ENCODE results near the gene SELENOO. TPM values are rescaled to one million over a fixed set of nuclear protein-coding genes. Genes with fewer than 3 reads are reported as not detected.

The SELENOO gene
- total RNA-seq, 1 donor from 2014 or later, result 28.3 TPM

DNA sequence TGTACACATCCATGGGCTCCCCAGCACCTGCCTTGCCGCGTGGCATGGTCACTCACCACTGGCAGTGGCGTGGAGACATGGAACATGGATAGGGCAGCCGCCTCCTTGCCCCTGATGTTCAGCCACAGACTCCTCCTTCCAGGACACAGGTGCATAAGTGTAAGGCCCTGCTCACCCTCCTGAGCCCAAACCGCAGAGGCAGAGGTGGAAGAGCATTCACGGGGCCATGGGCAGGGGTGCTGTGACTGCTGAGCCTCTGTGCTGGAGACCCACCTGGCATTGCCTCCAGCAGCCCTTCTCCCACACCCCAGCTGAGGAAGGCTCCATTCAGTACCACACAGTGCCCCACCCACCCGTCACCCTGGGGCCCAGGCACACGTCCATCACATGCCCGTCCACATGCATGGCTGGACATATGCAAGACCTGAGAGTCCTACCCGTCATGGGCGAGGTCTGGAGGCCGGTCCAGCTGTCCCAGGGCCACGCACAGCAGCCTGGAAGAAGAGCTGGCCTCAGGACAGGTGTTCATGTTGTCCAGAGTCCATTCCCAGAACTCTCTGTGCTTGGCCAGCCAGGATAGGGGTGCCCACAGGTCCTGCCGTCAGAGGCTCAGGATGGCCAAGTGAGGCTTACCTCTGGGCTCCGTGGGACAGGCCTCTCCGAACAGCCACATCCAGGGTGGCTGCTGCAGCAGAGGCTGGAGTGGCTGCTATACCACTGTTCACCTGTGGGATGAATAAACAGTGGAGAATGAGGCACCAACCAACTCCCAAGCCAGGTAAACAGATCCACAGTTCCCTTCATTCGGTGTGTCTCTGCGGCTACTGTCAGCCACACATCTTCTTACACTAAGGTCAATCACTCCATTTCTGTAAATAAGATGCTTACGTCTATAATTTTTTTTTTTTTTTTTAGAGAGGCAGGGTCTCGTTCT, 45.7 kb downstream of the SELENOO start:
- Mint-ChIP-seq H3K4me1 (peaks cover 35% of the 10 kb centered on the region), H3K27me3 (ENCODE audit: low read depth) (no peaks in the 10 kb centered on the region), H3K9me3 (no peaks in the 10 kb centered on the region), H3K36me3 (peaks cover 1% of the 10 kb centered on the region), H3K27ac (peak overlapping the region; percentile 25), H3K4me3 (peak overlapping the region; percentile 100)
- peak; percentile 20 for TF ChIP-seq CTCF (IDR thresholded peaks at IDR 0.05; ENCODE audit: unreplicated experiment)
- DNase-seq (ENCODE audit: low spot score in 2 of 2, unreplicated experiment in 2 of 2), result no peak

- peaks cover 1% of the 10 kb centered on the region for H3K36me3 Mint-ChIP-seq
- H3K27ac Mint-ChIP-seq, result no peak overlapping the region
- TF ChIP-seq CTCF (IDR thresholded peaks at IDR 0.05; ENCODE audit: unreplicated experiment), result no peak
- no peaks in the 10 kb centered on the region for H3K27me3 Mint-ChIP-seq (ENCODE audit: low read depth)
- H3K4me1 Mint-ChIP-seq, result peaks cover 24% of the 10 kb centered on the region
- no peak for DNase-seq (ENCODE audit: low spot score in 2 of 2, unreplicated experiment in 2 of 2)
- no peaks in the 10 kb centered on the region for H3K9me3 Mint-ChIP-seq
- peak overlapping the region; percentile 36 for H3K4me3 Mint-ChIP-seq
Measured at GRCh38 chr22:50247748-50248147, 46.9 kb downstream of the SELENOO start.

DNA sequence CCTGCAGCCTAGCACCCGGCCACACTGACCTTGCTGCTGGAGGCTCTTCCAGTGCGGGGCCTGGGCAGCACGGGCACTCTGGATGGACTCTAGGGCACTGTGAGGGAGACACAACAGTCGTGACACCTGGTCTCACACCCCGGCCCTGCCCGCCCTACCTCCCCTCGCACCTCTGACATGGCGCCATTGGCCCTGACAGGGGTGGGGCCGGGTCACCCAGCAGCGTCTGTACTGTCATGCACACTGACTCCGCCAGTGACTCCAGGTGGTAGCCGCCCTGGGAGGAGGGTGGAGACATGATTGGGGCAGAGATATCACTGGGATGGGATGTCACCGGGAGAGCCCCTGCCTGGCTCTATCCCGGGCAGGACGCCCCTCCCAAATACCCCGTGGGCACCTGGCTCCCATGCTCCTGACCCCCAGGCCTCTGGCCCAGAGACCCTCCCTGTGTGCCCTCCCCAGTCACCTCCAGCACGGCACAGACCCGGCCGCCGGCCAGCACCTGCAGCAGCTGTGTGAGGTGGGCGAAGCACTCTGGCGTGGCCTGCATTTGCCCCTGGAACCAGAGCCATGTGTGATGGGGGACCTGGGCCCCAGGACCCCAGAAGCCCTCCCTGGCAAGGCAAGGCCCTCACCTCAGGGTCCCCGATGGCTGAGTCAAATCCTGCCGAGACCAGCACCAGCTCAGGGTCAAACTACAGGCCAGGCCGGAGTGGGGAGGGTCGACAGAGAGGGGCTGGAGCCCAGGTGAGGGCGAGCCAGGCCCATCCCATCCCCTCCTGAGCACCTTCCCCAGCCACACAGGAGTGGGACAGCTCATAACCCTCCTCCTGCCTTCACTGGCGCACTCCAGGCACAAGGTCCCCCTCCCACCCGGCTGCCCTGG, 47.6 kb downstream of the SELENOO start:
- no peak for TF ChIP-seq CTCF (IDR thresholded peaks at IDR 0.05; ENCODE audit: unreplicated experiment)
- no peak for DNase-seq (ENCODE audit: low spot score in 2 of 2, unreplicated experiment in 2 of 2)
- Mint-ChIP-seq H3K9me3 (no peaks in the 10 kb centered on the region), H3K4me1 (peaks cover 20% of the 10 kb centered on the region), H3K4me3 (peak overlapping the region; percentile 36), H3K27ac (no peak overlapping the region), H3K36me3 (peaks cover 1% of the 10 kb centered on the region), H3K27me3 (ENCODE audit: low read depth) (no peaks in the 10 kb centered on the region)

DNA sequence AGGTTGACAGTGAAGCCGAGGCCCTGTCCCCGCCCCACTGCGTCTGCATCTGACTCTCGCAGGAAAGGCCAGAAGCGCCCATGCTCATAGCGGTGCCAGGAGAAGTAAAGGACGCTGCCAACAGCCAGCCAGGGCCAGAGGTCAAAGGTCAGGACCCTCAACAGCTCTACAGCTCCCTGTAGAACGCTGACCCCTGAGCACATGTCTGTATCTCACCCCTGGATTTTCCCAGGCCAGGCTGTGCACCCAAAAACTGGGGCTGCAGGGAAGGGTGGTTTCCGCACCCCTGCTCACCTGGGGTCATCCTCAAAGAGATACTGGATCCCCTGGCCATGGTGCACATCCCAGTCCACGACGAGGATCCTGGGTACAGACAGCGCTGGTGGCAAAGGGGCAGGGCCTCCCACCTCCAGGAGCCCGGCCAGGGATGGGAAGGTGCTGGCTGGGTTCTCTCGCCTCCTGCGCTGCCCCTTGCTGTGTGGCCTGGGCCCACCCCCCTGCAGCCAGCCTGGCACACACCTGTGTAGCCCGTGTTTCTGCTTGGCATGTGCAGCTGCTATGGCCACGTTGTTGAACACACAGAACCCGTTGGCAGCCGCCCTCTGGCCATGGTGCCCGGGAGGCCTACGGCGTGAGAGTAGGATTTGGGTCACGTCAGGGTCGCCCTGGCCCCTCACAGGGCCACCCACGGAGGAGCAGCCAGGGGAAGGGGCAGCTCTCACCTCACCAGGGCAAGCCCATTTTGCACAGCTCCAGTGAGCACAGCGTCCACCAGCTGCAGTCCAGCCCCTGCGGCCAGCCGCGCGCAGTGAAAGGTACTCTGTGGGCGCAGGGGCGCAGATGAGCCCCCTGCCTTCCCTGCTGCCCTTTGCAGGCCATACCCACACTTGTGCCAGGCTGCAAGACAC, 48.8 kb downstream of the SELENOO start:
- no peaks in the 10 kb centered on the region for H3K27me3 Mint-ChIP-seq (ENCODE audit: low read depth)
- DNase-seq (ENCODE audit: low spot score in 2 of 2, unreplicated experiment in 2 of 2), result no peak
- H3K9me3 Mint-ChIP-seq, result no peaks in the 10 kb centered on the region
- peaks cover 10% of the 10 kb centered on the region for H3K4me1 Mint-ChIP-seq
- H3K27ac Mint-ChIP-seq, result no peak overlapping the region
- TF ChIP-seq CTCF (IDR thresholded peaks at IDR 0.05; ENCODE audit: unreplicated experiment), result no peak
- peak overlapping the region; percentile 71 for H3K4me3 Mint-ChIP-seq
- peaks cover 1% of the 10 kb centered on the region for H3K36me3 Mint-ChIP-seq

- DNase-seq (ENCODE audit: low spot score in 2 of 2, unreplicated experiment in 2 of 2), result no peak
- no peak for TF ChIP-seq CTCF (IDR thresholded peaks at IDR 0.05; ENCODE audit: unreplicated experiment)
- peaks cover 8% of the 10 kb centered on the region for H3K4me1 Mint-ChIP-seq
- peak overlapping the region; percentile 71 for H3K4me3 Mint-ChIP-seq
- no peaks in the 10 kb centered on the region for H3K36me3 Mint-ChIP-seq
- no peaks in the 10 kb centered on the region for H3K9me3 Mint-ChIP-seq
- H3K27ac Mint-ChIP-seq, result no peak overlapping the region
- no peaks in the 10 kb centered on the region for H3K27me3 Mint-ChIP-seq (ENCODE audit: low read depth)
Measured at GRCh38 chr22:50250249-50250554, 49.4 kb downstream of the SELENOO start.

Data from mesothelial cell of epicardium (in vitro differentiated cells).